HEK293 (cell line): ENCODE results near the gene TRAF3IP1.

Experiments
- CTCF ChIP-seq: fragments of 450-650 bp; formaldehyde crosslinking; IDR thresholded peaks from 2 replicates; pipeline ENCODE4 v1.5.1; 2016; ENCODE audit warnings: missing biosample characterization, missing genetic modification characterization
- HOXA7 ChIP-seq: sonication (generic); formaldehyde crosslinking; IDR thresholded peaks from 2 replicates; pipeline ENCODE4 v1.8.1; 2022; ENCODE audit warnings: missing genetic modification reagents, borderline replicate concordance
- ZBTB1 ChIP-seq: fragments of 450-650 bp; formaldehyde crosslinking; IDR thresholded peaks from 2 replicates; pipeline ENCODE4 v1.5.1; 2016; ENCODE audit warnings: missing biosample characterization, missing genetic modification characterization
- ZBTB48 ChIP-seq: fragments of 450-650 bp; formaldehyde crosslinking; IDR thresholded peaks from 2 replicates; pipeline ENCODE4 v1.5.1; 2016; ENCODE audit warnings: missing biosample characterization, missing genetic modification characterization
- ZBTB8A ChIP-seq: fragments of 450-650 bp; formaldehyde crosslinking; IDR thresholded peaks from 2 replicates; pipeline ENCODE4 v1.5.1; 2016; ENCODE audit warnings: missing biosample characterization, missing genetic modification characterization
- ZNF175 ChIP-seq: fragments of 450-650 bp; formaldehyde crosslinking; IDR thresholded peaks from 2 replicates; pipeline ENCODE4 v1.5.1; 2016; ENCODE audit warnings: missing biosample characterization, missing genetic modification characterization
- ZNF266 ChIP-seq: fragments of 450-650 bp; formaldehyde crosslinking; IDR thresholded peaks from 2 replicates; pipeline ENCODE4 v1.5.1; 2016; ENCODE audit warnings: missing biosample characterization, missing genetic modification characterization, low read depth
- ZNF274 ChIP-seq, 2 experiments: fragments of 200-500 bp in 1 of 2; fragments of 450-650 bp in 1 of 2; sonication (Bioruptor generic) in 1 of 2; formaldehyde crosslinking in 1 of 2; IDR thresholded peaks; 2 replicates each; pipeline versions ENCODE4 v1.5.1 to v1.6.1; 2014 to 2016; ENCODE audit warnings: borderline replicate concordance in 1 of 2, inconsistent platforms in 1 of 2, low read length in 1 of 2, missing biosample characterization in 1 of 2, missing genetic modification characterization in 1 of 2
- ZNF311 ChIP-seq: fragments of 450-650 bp; formaldehyde crosslinking; IDR thresholded peaks from 2 replicates; pipeline ENCODE4 v1.5.1; 2017; ENCODE audit warnings: missing biosample characterization, missing genetic modification characterization, borderline replicate concordance
- ZNF335 ChIP-seq: fragments of 450-650 bp; formaldehyde crosslinking; conservative IDR thresholded peaks from 2 replicates; pipeline ENCODE4 v1.5.1; 2016; ENCODE audit warnings: missing biosample characterization, missing genetic modification characterization
- ZNF792 ChIP-seq: fragments of 450-650 bp; formaldehyde crosslinking; IDR thresholded peaks from 2 replicates; pipeline ENCODE4 v1.5.1; 2016; ENCODE audit warnings: missing biosample characterization, missing genetic modification characterization
- ZNF837 ChIP-seq: fragments of 450-650 bp; formaldehyde crosslinking; IDR thresholded peaks from 2 replicates; pipeline ENCODE4 v1.5.1; 2016; ENCODE audit warnings: missing biosample characterization, missing genetic modification characterization
- TF ChIP-seq, protein P1 (sequence below): fragments of 450-650 bp; formaldehyde crosslinking; IDR thresholded peaks from 2 replicates; pipeline ENCODE4 v1.5.1; 2016; ENCODE audit warnings: missing biosample characterization, missing genetic modification characterization
- TF ChIP-seq, protein P2 (sequence below): fragments of 450-650 bp; formaldehyde crosslinking; IDR thresholded peaks from 2 replicates; pipeline ENCODE4 v1.5.0; 2017; ENCODE audit warnings: missing biosample characterization, missing genetic modification characterization, borderline replicate concordance

GRCh38 chr2:238313991-238314350 is 6.3 kb upstream of the TRAF3IP1 start:
- TF ChIP-seq CTCF (tag by site-specific recombination) (no peak), ZNF837 (tag by site-specific recombination) (no peak), ZNF792 (tag by site-specific recombination) (no peak), ZNF175 (tag by site-specific recombination) (no peak), ZBTB48 (tag by site-specific recombination) (no peak), ZNF311 (tag by site-specific recombination) (no peak), ZBTB1 (no peak), ZNF266 (tag by site-specific recombination) (no peak), HOXA7 (CRISPR knock-in tag) (no peak), ZNF274 (IDR thresholded peaks at IDR 0.05; ENCODE audit: low read length) (no peak), ZNF274 (tag by site-specific recombination; IDR thresholded peaks at IDR 0.05; ENCODE audit: borderline replicate concordance) (no peak), ZNF335 (tag by site-specific recombination) (no peak), ZBTB8A (no peak)
- TF ChIP-seq, protein P1, sequence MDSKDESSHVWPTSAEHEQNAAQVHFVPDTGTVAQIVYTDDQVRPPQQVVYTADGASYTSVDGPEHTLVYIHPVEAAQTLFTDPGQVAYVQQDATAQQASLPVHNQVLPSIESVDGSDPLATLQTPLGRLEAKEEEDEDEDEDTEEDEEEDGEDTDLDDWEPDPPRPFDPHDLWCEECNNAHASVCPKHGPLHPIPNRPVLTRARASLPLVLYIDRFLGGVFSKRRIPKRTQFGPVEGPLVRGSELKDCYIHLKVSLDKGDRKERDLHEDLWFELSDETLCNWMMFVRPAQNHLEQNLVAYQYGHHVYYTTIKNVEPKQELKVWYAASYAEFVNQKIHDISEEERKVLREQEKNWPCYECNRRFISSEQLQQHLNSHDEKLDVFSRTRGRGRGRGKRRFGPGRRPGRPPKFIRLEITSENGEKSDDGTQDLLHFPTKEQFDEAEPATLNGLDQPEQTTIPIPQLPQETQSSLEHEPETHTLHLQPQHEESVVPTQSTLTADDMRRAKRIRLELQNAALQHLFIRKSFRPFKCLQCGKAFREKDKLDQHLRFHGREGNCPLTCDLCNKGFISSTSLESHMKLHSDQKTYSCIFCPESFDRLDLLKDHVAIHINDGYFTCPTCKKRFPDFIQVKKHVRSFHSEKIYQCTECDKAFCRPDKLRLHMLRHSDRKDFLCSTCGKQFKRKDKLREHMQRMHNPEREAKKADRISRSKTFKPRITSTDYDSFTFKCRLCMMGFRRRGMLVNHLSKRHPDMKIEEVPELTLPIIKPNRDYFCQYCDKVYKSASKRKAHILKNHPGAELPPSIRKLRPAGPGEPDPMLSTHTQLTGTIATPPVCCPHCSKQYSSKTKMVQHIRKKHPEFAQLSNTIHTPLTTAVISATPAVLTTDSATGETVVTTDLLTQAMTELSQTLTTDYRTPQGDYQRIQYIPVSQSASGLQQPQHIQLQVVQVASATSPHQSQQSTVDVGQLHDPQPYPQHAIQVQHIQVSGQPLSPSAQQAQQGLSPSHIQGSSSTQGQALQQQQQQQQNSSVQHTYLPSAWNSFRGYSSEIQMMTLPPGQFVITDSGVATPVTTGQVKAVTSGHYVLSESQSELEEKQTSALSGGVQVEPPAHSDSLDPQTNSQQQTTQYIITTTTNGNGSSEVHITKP: no peak
- TF ChIP-seq, protein P2, sequence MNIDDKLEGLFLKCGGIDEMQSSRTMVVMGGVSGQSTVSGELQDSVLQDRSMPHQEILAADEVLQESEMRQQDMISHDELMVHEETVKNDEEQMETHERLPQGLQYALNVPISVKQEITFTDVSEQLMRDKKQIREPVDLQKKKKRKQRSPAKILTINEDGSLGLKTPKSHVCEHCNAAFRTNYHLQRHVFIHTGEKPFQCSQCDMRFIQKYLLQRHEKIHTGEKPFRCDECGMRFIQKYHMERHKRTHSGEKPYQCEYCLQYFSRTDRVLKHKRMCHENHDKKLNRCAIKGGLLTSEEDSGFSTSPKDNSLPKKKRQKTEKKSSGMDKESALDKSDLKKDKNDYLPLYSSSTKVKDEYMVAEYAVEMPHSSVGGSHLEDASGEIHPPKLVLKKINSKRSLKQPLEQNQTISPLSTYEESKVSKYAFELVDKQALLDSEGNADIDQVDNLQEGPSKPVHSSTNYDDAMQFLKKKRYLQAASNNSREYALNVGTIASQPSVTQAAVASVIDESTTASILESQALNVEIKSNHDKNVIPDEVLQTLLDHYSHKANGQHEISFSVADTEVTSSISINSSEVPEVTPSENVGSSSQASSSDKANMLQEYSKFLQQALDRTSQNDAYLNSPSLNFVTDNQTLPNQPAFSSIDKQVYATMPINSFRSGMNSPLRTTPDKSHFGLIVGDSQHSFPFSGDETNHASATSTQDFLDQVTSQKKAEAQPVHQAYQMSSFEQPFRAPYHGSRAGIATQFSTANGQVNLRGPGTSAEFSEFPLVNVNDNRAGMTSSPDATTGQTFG (tag by site-specific recombination): no peak
